Calu3 (cell line): ENCODE results near the gene B2M. TPM values are rescaled to one million over a fixed set of nuclear protein-coding genes. Genes with fewer than 3 reads are reported as not detected.
"Not testable (repeated sequence)": the region's sequence is repeated elsewhere in the genome, so short reads cannot be mapped to it uniquely, and the experiment has no call there.

Source experiments
- BruUV-seq: library from RNA; stranded (reverse); fragments of 400-500 nt; replicated peaks from 2 replicates; lab custom pipeline; 2021; lab: Mats Ljungman, UMichigan
- CTCF ChIA-PET: fragments of 300-600 bp; sonication (Branson Sonifier 250); formaldehyde crosslinking; loops from one replicate; lab custom pipeline; 2022; ENCODE audit warnings: antibody characterized with exemption; lab: Charles Lee
- DNase-seq: peaks from one replicate; pipeline ENCODE4 v3.0.0; 2022
- H3K27ac Mint-ChIP-seq: one replicate; pipeline ENCODE4 v1.8.0; 2022; ENCODE audit warnings: mixed read lengths; ENCODE audit not compliant: unreplicated experiment
- H3K27me3 Mint-ChIP-seq: one replicate; pipeline ENCODE4 v1.8.0; 2022; ENCODE audit warnings: mixed read lengths; ENCODE audit not compliant: unreplicated experiment
- H3K36me3 Mint-ChIP-seq: one replicate; pipeline ENCODE4 v1.8.0; 2022; ENCODE audit warnings: mild to moderate bottlenecking, moderate library complexity, mixed read lengths; ENCODE audit not compliant: insufficient read depth, unreplicated experiment
- H3K4me1 Mint-ChIP-seq: one replicate; pipeline ENCODE4 v1.8.0; 2022; ENCODE audit warnings: mild to moderate bottlenecking, low read depth, mixed read lengths; ENCODE audit not compliant: unreplicated experiment
- H3K4me3 Mint-ChIP-seq: one replicate; pipeline ENCODE4 v1.8.0; 2022; ENCODE audit warnings: mild to moderate bottlenecking, low read depth, moderate library complexity, mixed read lengths; ENCODE audit not compliant: unreplicated experiment
- H3K9me3 Mint-ChIP-seq: one replicate; pipeline ENCODE4 v1.8.0; 2022; ENCODE audit warnings: low read depth, mixed read lengths; ENCODE audit not compliant: unreplicated experiment
- intact Hi-C: fragments of 100-400 bp; cut with micrococcal nuclease; formaldehyde crosslinking; loops from one replicate; pipeline ENCODE4 v1.10.0; 2022; ENCODE audit not compliant: unreplicated experiment
- total RNA-seq: library from RNA; stranded (reverse); gene quantifications from 2 replicates; pipeline ENCODE4 v1.2.3, GENCODE V29; 2022
- TF ChIP-seq, protein P1 (sequence below): fragments of 200-600 bp; IDR thresholded peaks from one replicate; pipeline ENCODE4 v1.8.0; 2022; ENCODE audit warnings: antibody characterized with exemption; ENCODE audit not compliant: unreplicated experiment

The B2M gene
- total RNA-seq, 1 experiment from 2014 or later: 1,002 TPM

DNA sequence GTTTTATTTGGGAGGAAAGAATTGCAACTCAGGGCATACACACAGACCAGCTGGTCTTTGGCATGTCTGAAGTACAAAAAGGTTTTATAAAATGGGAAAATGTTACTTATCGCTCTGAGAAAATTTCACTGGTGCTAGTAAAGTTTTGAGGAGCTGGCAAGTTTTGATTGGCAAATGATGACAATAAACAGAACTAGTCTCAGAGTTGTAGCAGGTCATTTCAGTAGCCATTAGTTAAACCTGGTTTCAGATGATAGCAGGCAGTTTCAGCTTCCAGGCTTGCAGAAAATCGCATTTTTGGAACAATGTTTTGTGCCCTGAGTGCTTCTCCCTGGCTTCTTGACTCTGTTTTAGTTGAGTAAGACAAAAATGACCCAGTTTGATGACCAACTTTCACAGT is 10.7 kb downstream of the B2M start:
- no peaks in the 10 kb centered on the region for H3K27me3 Mint-ChIP-seq
- intact Hi-C loops: no loop called here
- H3K9me3 Mint-ChIP-seq: no peaks in the 10 kb centered on the region
- CTCF ChIA-PET: interaction anchor here (1.3 kb wide), 1 partner anchor 58 kb away, joined by 3 read pairs; the partner anchor contains the start of gene SPG11
- H3K4me1 Mint-ChIP-seq: peaks cover 8% of the 10 kb centered on the region
- no peak overlapping the region for H3K27ac Mint-ChIP-seq
- no peak for DNase-seq
- no peak overlapping the region for H3K4me3 Mint-ChIP-seq
- BruUV-seq: no TSS peak
- TF ChIP-seq, protein P1, sequence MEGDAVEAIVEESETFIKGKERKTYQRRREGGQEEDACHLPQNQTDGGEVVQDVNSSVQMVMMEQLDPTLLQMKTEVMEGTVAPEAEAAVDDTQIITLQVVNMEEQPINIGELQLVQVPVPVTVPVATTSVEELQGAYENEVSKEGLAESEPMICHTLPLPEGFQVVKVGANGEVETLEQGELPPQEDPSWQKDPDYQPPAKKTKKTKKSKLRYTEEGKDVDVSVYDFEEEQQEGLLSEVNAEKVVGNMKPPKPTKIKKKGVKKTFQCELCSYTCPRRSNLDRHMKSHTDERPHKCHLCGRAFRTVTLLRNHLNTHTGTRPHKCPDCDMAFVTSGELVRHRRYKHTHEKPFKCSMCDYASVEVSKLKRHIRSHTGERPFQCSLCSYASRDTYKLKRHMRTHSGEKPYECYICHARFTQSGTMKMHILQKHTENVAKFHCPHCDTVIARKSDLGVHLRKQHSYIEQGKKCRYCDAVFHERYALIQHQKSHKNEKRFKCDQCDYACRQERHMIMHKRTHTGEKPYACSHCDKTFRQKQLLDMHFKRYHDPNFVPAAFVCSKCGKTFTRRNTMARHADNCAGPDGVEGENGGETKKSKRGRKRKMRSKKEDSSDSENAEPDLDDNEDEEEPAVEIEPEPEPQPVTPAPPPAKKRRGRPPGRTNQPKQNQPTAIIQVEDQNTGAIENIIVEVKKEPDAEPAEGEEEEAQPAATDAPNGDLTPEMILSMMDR: no peak
- H3K36me3 Mint-ChIP-seq: peaks cover 6% of the 10 kb centered on the region

- no TSS peak for BruUV-seq
- intact Hi-C loops: no loop called here
- CTCF ChIA-PET: interaction anchor here (0.7 to 1.2 kb wide), 2 partner anchors 12 to 63 kb away, joined by 3 to 7 read pairs; partner anchors contain the start of gene SPG11
- H3K27me3 Mint-ChIP-seq: no peaks in the 10 kb centered on the region
- DNase-seq: no peak
- TF ChIP-seq, protein P1: no peak
- H3K27ac Mint-ChIP-seq: no peak overlapping the region
- H3K36me3 Mint-ChIP-seq: peaks cover 15% of the 10 kb centered on the region
- no peak overlapping the region for H3K4me3 Mint-ChIP-seq
- H3K9me3 Mint-ChIP-seq: no peaks in the 10 kb centered on the region
- H3K4me1 Mint-ChIP-seq: no peaks in the 10 kb centered on the region
These were observed 14.8 kb downstream of the B2M start for GRCh38 chr15:44726136-44726535.

- Mint-ChIP-seq H3K27me3 (no peaks in the 10 kb centered on the region), H3K36me3 (peaks cover 15% of the 10 kb centered on the region), H3K4me1 (no peaks in the 10 kb centered on the region), H3K4me3 (no peak overlapping the region), H3K9me3 (no peaks in the 10 kb centered on the region), H3K27ac (no peak overlapping the region)
- intact Hi-C loops: no loop called here
- CTCF ChIA-PET: interaction anchor here (0.7 to 1.2 kb wide), 2 partner anchors 11 to 63 kb away, joined by 3 to 7 read pairs; partner anchors contain the start of gene SPG11
- peak; percentile 28 for DNase-seq
- TF ChIP-seq, protein P1: no peak
- BruUV-seq: no TSS peak
These were observed 15.5 kb downstream of the B2M start for GRCh38 chr15:44726568-44727484.

DNA sequence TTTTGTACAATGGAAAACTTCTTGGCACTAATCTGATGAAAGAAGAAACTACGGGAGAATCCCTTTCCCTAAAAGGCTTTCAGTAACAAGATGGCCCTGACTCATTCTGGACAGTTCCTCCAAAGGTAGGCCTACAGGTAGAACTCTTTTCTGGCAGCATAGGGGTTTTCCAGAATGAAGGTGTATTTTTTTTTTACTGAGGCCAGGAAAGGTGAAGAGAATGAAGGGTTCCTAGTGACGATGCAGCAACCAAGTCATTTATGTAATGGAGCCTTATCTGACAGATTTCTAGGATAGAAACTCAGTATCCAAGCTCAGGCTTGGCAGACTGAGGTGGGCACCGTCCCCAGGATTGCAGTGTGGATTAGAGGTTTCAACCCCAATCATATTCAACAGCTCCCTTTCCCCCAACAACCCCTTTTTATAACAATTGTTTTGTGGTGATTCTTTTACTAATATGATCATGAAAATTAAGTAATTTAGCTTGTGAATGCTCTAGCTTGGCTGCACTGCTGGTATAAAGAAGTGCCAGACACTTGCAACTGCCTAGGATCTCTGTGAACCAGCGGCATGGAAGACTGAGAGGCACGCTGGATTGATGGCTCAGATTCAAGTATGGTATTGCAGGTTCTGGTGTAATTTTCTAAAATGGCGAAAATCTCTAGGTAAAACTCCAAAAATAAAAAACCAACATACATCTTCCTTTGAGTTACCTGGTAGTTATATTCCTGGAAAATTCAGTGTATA is 16.3 kb downstream of the B2M start:
- H3K4me1 Mint-ChIP-seq: no peaks in the 10 kb centered on the region
- DNase-seq: no peak
- intact Hi-C loops: no loop called here

DNA sequence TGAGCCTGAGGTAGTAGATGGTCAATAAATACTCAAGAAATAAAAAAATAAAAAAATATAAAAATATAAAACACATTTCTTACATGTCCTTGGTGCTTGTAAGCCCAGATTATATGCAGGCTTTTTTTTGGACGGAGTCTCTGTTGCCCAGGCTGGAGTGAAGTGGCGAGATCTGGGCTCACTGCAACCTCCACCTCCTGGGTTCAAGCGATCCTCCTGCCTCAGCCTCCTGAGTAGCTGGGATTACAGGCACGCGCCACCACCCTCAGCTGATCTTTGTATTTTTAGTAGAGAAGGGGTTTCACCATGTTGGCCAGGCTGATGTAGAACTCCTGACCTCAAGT is 16.9 kb downstream of the B2M start:
- TSS peak; percentile 83 for BruUV-seq

More for the DNA sequence above, 16.3 kb downstream of the B2M start:
- Mint-ChIP-seq H3K9me3 (no peaks in the 10 kb centered on the region), H3K27me3 (no peaks in the 10 kb centered on the region), H3K27ac (no peak overlapping the region), H3K4me3 (no peak overlapping the region), H3K36me3 (peaks cover 15% of the 10 kb centered on the region)
- TF ChIP-seq, protein P1: no peak
- no TSS peak for BruUV-seq
- CTCF ChIA-PET: interaction anchor here (1.6 kb wide), 1 partner anchor 14 kb away, joined by 7 read pairs; no protein-coding TSS in a partner anchor

More for the DNA sequence above, 16.9 kb downstream of the B2M start:
- H3K9me3 Mint-ChIP-seq, H3K27me3 Mint-ChIP-seq, H3K4me1 Mint-ChIP-seq, DNase-seq, intact Hi-C loops: not testable (repeated sequence)
- CTCF ChIA-PET: interaction anchor here (0.8 to 1.6 kb wide), 4 partner anchors 10 to 65 kb away, joined by 3 to 15 read pairs (median 10); partner anchors contain the start of gene SPG11
- Mint-ChIP-seq H3K27ac (peak overlapping the region; percentile 82), H3K4me3 (peak overlapping the region; percentile 99), H3K36me3 (peaks cover 15% of the 10 kb centered on the region)
